ENCODE data around the gene PITX3.
"Not testable (repeated sequence)": the region's sequence is repeated elsewhere in the genome, so short reads cannot be mapped to it uniquely, and the experiment has no call there.

Gene PITX3

GRCh38 chr10:102225646-102226541 is 15.4 kb downstream of the PITX3 start, which contains the start of gene ELOVL3:
Gene ELOVL3, plus strand, starts transcription at chr10:102226299. Its CDS starts 250 bp downstream, at chr10:102226549.
- DNase-seq: peak; percentile 83

GRCh38 chr10:102222797-102223196 is 18.5 kb downstream of the PITX3 start:
- DNase-seq: no peak

- DNase-seq: no peak
These were observed 20.7 kb downstream of the PITX3 start for GRCh38 chr10:102220612-102221011.

- no peak for DNase-seq
These were observed 21.9 kb downstream of the PITX3 start for GRCh38 chr10:102219370-102219769.

- not testable (repeated sequence) for DNase-seq
These were observed 27.7 kb downstream of the PITX3 start for GRCh38 chr10:102213599-102213998.

GRCh38 chr10:102211615-102212299 is 29.6 kb downstream of the PITX3 start:
- DNase-seq: no peak

- DNase-seq: no peak
These were observed 32.8 kb downstream of the PITX3 start for GRCh38 chr10:102208311-102209035.

GRCh38 chr10:102202386-102202785 is 38.9 kb downstream of the PITX3 start:
- DNase-seq: no peak

GRCh38 chr10:102200751-102201640 is 40.3 kb downstream of the PITX3 start:
- no peak for DNase-seq

- DNase-seq: no peak
These were observed 43.3 kb downstream of the PITX3 start for GRCh38 chr10:102198027-102198426.

- no peak for DNase-seq
These were observed 44.4 kb downstream of the PITX3 start for GRCh38 chr10:102196893-102197292.

GRCh38 chr10:102195296-102195870 is 45.9 kb downstream of the PITX3 start:
- DNase-seq: no peak

- DNase-seq: no peak
These were observed 49.4 kb downstream of the PITX3 start for GRCh38 chr10:102191956-102192355.

- DNase-seq: not testable (repeated sequence)
These were observed 52.1 kb downstream of the PITX3 start for GRCh38 chr10:102188941-102189898.

GRCh38 chr10:102188298-102188940 is 52.9 kb downstream of the PITX3 start:
- no peak for DNase-seq

GRCh38 chr10:102185811-102186527 is 55.3 kb downstream of the PITX3 start:
- no peak for DNase-seq

GRCh38 chr10:102185272-102185671 is 56.0 kb downstream of the PITX3 start:
- no peak for DNase-seq

- DNase-seq: no peak
These were observed 56.7 kb downstream of the PITX3 start for GRCh38 chr10:102184606-102185005.

All from NCI-H526 treated with DMSO at 0.1 percent for 48 hours (cell line).